AML-193 (cell line): Measurements from ENCODE around the gene USP46.

ENCODE experiments used
- DNase-seq, 2 experiments: peaks; one replicate each; lab custom pipeline; 2025; lab: John Stamatoyannopoulos, UW

The USP46 gene

DNA sequence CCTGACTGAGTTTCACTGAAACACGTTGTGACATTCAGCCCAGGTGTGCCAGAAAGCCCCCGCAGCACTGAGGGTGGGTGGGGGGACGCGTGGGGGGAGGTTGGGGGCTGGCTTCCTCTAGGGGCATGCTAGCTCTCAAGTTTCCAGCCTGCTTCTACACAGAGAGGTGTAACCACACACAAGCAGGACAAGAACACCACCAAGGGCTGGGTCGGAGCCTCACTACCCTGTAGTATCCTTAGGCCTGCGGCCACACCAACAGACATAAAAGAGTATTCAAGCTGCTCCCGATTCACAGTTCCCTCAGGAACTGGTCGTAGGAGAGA is 1.8 kb downstream of the USP46 start:
- no peak for DNase-seq

DNA sequence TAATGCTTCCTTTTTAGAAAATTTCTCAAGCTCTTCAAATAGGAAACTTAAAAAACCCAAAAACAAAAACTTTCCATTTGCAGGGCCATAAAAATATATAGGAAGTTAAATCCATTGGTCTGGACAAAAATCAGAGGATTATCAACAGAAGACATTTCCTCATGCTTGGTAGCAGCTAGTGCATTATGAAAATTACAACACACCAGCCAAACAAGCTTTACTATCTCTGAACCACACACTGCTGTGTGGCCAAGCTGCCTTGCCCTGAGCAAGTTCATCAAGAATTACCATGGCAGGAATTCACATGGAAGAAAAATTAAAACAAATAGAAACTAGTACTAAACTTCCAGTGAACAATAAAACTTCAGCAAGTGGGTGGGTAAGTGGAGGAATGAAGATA is 3.6 kb downstream of the USP46 start:
- peak in 1 of 2 experiments; percentile 2 for DNase-seq

- DNase-seq, result no peak
These were observed 7.0 kb downstream of the USP46 start for GRCh38 chr4:52651996-52652672.

DNA sequence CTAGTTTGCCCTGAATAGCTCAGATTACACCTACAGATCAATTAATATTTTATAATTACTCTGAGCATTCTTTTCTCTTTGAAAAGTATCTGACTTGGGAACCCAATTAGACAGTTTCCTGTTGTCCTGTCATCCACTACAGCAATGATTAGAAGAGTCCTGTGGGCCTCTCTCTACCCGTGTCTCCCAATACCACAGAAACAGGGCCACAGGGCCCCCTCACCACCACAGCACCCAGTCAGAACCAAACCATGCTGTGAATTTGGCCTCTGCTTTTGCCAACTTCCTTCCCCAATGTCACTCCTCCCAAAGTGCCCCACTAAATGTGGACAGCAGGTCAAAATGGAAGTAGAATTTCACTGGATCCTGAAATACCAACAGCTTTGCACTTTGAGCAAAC is 10.3 kb downstream of the USP46 start:
- DNase-seq, result no peak

DNA sequence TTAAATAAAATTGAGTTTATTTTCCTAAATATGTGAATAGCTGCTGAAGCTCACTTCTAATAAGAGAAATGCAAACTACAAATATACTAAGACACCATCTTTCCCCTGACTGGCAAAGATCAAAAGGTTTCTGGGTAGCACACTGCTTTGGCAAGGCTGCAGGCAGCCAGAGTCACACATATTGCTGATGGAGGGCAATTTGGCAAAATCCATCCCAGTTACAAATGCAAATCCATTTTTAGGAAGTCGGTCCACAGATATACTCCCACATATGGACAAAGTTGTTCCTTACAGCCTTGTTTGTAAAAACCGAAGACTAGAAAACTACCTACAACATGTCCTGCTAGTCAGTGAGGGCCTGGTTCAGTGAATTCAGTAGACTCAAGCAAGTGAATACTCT is 12.4 kb downstream of the USP46 start:
- no peak for DNase-seq

- no peak for DNase-seq
These were observed 13.0 kb downstream of the USP46 start for GRCh38 chr4:52646096-52646495.

GRCh38 chr4:52645300-52645699 is 13.8 kb downstream of the USP46 start:
- DNase-seq, result no peak

- no peak for DNase-seq
These were observed 15.3 kb downstream of the USP46 start for GRCh38 chr4:52643785-52644244.

DNA sequence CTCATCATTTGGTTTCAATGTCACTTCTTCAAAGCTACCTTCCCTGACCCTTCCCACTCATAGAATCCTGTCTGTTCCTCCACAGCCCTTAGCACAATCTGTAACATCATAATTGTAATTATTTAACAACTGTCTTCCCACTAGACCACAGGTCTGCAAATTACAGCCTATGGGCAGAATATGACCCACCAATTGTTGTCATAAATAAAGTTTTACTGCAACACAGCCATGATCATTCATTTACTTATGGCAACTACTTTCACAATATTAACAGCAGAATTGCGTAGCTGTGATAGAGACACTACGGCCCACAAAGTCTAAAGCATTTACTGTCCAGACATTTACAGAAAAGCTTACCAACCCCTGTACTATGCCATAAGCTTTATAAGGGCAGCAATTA is 15.9 kb downstream of the USP46 start:
- DNase-seq, result no peak

DNA sequence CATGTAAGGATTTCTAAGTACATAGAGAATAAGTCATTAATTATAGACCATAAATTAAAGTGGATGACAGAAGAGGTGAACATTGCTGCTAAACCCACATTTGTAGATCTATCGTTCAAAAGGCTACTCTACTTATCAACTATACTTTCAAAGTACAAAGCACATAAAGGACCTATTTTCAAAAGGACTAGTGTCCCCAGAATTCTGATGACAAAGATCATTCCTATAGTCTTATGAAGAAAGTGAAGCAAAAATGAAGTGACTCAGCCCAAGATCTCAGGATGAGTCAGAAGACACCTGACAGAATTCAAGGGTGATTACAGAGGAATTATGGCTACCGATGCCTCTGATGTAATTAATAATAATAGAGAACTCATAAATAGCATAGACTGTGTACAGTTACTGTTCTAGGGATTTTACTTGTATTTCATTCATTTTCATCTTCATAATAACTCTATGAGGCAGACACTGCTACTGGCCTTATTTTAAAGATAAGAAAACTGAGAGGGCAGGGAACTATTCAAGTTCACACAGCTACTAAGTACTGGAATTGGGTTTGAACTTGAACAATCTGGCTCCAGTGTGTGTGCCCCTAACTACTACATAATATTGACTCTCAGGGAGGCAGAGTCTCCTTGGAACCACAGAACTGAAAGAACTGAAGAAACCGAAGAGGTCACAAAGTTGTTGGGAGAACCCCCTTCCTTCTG is 17.1 kb downstream of the USP46 start:
- DNase-seq, result no peak

GRCh38 chr4:52640808-52641565 is 18.1 kb downstream of the USP46 start:
- no peak for DNase-seq

- peak; percentile 11 to 13 for DNase-seq
These were observed 20.4 kb downstream of the USP46 start for GRCh38 chr4:52638717-52639116.

- DNase-seq, result no peak
These were observed 22.0 kb downstream of the USP46 start for GRCh38 chr4:52637116-52637515.

- no peak for DNase-seq
These were observed 23.5 kb downstream of the USP46 start for GRCh38 chr4:52635560-52635959.

DNA sequence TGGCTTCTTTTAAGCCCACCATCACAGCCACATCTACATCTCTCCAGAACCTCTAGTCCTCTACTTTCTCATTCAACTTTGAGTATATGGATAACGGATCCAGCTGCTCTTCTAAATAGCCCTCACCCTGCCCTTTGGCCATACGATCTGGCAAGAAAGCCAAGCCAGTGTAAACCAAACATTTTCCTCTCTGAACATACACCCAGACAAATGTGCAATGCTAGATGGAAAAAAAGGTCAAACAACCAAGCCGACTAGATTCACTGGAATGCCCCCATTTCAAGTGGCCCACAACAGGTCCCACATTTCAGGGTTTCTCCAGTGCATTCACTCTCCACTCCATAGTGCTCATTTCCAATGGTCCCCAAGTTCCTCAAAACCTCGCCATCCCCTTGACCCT is 24.0 kb downstream of the USP46 start:
- no peak for DNase-seq

DNA sequence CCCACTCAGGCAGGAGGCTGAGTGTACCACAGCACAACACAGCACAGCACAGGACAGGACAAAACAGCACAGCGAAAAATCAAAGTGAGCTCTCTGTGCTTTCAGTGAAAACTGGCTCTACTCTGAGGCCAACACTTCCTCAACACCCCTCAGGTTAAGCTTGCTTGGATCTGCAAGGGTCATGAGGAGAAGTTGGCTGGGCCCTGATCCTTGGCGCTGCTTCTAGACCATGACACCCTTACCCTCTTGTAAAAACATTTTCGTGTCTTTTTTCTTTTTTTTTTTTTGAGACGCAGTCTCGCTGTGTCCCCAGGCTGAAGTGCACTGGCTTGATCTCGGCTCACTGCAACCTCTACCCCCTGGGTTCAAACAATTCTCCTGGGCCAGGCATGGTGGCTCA is 25.3 kb downstream of the USP46 start:
- no peak for DNase-seq

GRCh38 chr4:52628974-52629373 is 30.1 kb downstream of the USP46 start:
- DNase-seq, result no peak

DNA sequence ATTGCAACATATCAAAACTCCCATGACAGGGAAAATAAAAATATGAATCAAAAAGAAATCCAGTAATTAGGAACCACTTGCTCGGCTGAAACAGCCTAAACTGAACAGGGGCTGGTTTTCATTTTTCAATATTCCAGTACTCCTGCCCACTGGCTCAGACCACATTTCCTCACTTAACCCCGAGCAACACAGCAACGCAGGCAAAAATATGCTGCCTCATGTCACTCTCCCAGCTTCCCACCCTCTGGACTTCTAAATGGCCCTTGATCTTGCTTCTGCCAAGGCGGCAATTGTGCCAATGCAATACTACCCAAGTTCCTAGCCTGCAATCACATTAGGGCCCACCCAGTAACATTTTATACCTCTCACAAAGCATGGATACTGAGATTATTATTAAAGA is 30.6 kb downstream of the USP46 start:
- no peak for DNase-seq

GRCh38 chr4:52627876-52628275 is 31.2 kb downstream of the USP46 start:
- DNase-seq, result no peak

- DNase-seq, result no peak
These were observed 33.9 kb downstream of the USP46 start for GRCh38 chr4:52625216-52625615.

GRCh38 chr4:52622564-52622963 is 36.5 kb downstream of the USP46 start:
- no peak for DNase-seq

DNA sequence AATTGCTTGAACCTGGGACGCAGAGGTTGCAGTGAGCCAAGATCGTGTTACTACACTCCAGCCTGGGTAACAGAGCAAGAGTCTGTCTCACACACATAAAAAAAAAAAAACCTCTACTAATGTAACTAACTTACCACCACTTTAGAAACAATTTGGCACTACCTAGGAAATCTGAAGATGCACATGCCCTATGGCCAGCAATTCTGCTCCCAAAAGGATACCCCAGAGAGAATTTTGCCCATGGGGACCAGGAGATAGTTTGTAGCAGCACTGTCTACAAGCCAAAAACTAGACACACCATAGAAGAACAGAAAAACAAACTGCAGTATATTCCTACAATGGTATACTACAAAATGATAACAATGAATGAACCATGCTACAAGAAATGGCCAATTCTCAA is 37.5 kb downstream of the USP46 start:
- no peak for DNase-seq

- no peak for DNase-seq
These were observed 39.5 kb downstream of the USP46 start for GRCh38 chr4:52619591-52619931.
